Measurements from ENCODE around the gene THSD7A.

GRCh38 chr7:11787534-11787933 lies 44.5 kb downstream of the THSD7A start:
- TF ChIP-seq, protein P1, sequence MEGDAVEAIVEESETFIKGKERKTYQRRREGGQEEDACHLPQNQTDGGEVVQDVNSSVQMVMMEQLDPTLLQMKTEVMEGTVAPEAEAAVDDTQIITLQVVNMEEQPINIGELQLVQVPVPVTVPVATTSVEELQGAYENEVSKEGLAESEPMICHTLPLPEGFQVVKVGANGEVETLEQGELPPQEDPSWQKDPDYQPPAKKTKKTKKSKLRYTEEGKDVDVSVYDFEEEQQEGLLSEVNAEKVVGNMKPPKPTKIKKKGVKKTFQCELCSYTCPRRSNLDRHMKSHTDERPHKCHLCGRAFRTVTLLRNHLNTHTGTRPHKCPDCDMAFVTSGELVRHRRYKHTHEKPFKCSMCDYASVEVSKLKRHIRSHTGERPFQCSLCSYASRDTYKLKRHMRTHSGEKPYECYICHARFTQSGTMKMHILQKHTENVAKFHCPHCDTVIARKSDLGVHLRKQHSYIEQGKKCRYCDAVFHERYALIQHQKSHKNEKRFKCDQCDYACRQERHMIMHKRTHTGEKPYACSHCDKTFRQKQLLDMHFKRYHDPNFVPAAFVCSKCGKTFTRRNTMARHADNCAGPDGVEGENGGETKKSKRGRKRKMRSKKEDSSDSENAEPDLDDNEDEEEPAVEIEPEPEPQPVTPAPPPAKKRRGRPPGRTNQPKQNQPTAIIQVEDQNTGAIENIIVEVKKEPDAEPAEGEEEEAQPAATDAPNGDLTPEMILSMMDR (IDR thresholded peaks at IDR 0.05), result no peak
- no peak for TF ChIP-seq POLR2A (IDR thresholded peaks at IDR 0.05)
